HepG2 (cell line): ENCODE data around the gene TPI1. TPM values are rescaled to one million over a fixed set of nuclear protein-coding genes. Genes with fewer than 3 reads are reported as not detected.

Experiments
- ARNT ChIP-seq: fragments of 450-650 bp; IDR thresholded peaks from 2 replicates; pipeline ENCODE4 v1.6.1; 2017
- CENPT ChIP-seq: sonication (generic); formaldehyde crosslinking; IDR thresholded peaks from 2 replicates; pipeline ENCODE4 v1.8.0; 2022; ENCODE audit warnings: low read depth, mild to moderate bottlenecking, moderate library complexity, missing genetic modification reagents
- FOXK1 ChIP-seq: sonication (generic); formaldehyde crosslinking; IDR thresholded peaks from 2 replicates; pipeline ENCODE4 v1.4.0; 2020; ENCODE audit warnings: low read depth, missing genetic modification reagents, borderline replicate concordance
- GATAD2A ChIP-seq: IDR thresholded peaks from 2 replicates; pipeline ENCODE4 v1.6.1; 2016
- HNF4A ChIP-seq: sonication (generic); formaldehyde crosslinking; IDR thresholded peaks from 2 replicates; pipeline ENCODE4 v1.4.0; 2020; ENCODE audit warnings: missing genetic modification reagents
- KLF9 ChIP-seq: IDR thresholded peaks from 2 replicates; pipeline ENCODE4 v1.6.1; 2016; ENCODE audit warnings: low read depth
- RXRA ChIP-seq: sonication (generic); formaldehyde crosslinking; IDR thresholded peaks from 2 replicates; pipeline ENCODE4 v1.5.1; 2020; ENCODE audit warnings: missing genetic modification reagents
- ZNF225 ChIP-seq: sonication (generic); formaldehyde crosslinking; IDR thresholded peaks from 2 replicates; pipeline ENCODE4 v1.4.0; 2020; ENCODE audit warnings: mild to moderate bottlenecking, missing genetic modification reagents
- ZNF234 ChIP-seq: sonication (generic); formaldehyde crosslinking; conservative IDR thresholded peaks from 2 replicates; pipeline ENCODE4 v1.5.1; 2020; ENCODE audit warnings: mild to moderate bottlenecking, missing genetic modification reagents
- ZNF3 ChIP-seq: IDR thresholded peaks from 2 replicates; pipeline ENCODE4 v1.7.0; 2017; ENCODE audit warnings: inconsistent platforms
- polyA plus RNA-seq, 8 experiments: library from polyadenylated mRNA; depleted of rRNA in 3 of 8; stranded (reverse) in 7 of 8; unstranded in 1 of 8; fragments of >200 nt; fragmentation: Illumina TruSeq in 4 of 8; extraction: Trizol in 4 of 8; gene quantifications; 2 replicates each; pipeline versions ENCODE4 v1.2.1 to v1.2.3, GENCODE V29; 2011 to 2016; ENCODE audit warnings: low read depth in 4 of 8, missing spikeins in 1 of 8, mixed read lengths in 1 of 8; ENCODE audit not compliant: insufficient read depth in 1 of 8
- total RNA-seq, 5 experiments: library from RNA; depleted of rRNA; stranded (reverse); fragments of >200 nt; fragmentation: Illumina TruSeq; extraction: Trizol; gene quantifications; 2 replicates each; pipeline ENCODE4 v1.2.3, GENCODE V29; 2016; ENCODE audit warnings: low read depth in 1 of 5
- TF ChIP-seq, protein P1 (sequence below): sonication (generic); formaldehyde crosslinking; IDR thresholded peaks from 2 replicates; pipeline ENCODE4 v1.4.0; 2020; ENCODE audit warnings: missing genetic modification reagents
- TF ChIP-seq, protein P2 (sequence below): sonication (generic); formaldehyde crosslinking; IDR thresholded peaks from 2 replicates; pipeline ENCODE4 v1.4.0; 2020; ENCODE audit warnings: low read depth, missing genetic modification reagents
- TF ChIP-seq, protein P3 (sequence below): sonication (generic); formaldehyde crosslinking; IDR thresholded peaks from 2 replicates; pipeline ENCODE4 v1.4.0; 2020; ENCODE audit warnings: missing genetic modification reagents
- TF ChIP-seq, protein P4 (sequence below): sonication (generic); formaldehyde crosslinking; IDR thresholded peaks from 2 replicates; pipeline ENCODE4; 2020; ENCODE audit warnings: missing genetic modification reagents, mild to moderate bottlenecking, borderline replicate concordance

Gene TPI1
- total and polyA plus RNA-seq, 2 of the 13 experiments (the other 11 are each of a cell fraction or from before 2014, with no cell fraction given): 945 to 2,535 TPM

DNA sequence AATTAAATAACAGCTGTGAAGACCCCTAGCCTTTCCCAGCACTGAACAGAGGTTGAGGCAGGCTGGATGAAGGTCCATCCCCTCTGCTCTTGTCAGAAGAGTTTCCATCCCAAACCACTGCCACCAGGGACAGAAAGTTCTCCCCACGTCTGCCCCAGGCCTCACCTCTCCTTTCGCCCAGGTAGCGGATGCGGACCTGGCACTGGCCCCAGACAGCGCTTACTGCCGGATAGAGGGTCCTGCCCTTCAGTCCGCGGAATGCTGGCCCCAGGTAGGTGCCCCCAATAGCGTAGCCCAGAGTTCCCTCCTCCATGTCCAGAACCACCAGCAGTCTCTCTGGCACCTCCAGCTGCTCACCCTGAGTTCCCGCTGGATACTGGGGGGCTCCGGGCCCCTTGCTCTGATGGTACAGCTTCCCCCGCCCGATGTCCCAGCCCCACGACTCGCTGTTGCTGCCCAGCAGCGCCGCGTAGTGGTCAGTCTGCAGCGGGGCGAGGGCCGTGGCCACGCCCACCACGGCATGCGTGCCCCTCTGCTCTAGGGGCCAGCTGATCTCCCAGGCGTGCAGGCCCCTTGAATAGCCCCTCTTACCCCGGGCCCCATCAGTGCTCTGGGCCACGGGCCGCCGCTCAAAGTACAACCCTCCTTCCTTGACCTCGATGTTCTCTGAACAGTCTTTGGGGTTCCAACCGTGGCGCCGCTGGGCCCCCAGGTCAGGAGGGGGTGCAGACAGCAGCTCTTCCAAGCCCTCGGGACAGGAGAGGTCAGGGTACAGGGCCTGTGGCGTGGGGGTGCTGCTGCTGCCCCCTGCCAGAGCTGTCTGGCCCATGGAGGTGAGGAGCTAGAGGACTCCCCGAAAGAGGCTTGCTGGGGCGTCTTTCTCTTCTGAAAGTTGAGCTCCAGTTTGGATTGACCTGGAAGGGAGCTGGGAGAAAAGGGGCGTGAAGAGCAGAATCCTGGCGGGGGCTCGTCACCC is 5.0 kb downstream of the TPI1 start (continued):
- TF ChIP-seq CENPT (CRISPR knock-in tag) (no peak), HNF4A (CRISPR knock-in tag) (peak; percentile 48; the same call in 1 of the 2 replicates), ZNF3 (CRISPR knock-in tag) (no peak), RXRA (CRISPR knock-in tag) (peak; percentile 71; the same call in 1 of the 2 replicates), ZNF225 (0 out of 2 replicates have a peak, but pooled peaks have one; percentile 31), FOXK1 (peak; percentile 86; the same call in 1 of the 2 replicates), GATAD2A (CRISPR knock-in tag) (no peak; the same call in 1 of the 2 replicates), ARNT (no peak), ZNF234 (no peak), KLF9 (peak; percentile 99)
- TF ChIP-seq, protein P1, sequence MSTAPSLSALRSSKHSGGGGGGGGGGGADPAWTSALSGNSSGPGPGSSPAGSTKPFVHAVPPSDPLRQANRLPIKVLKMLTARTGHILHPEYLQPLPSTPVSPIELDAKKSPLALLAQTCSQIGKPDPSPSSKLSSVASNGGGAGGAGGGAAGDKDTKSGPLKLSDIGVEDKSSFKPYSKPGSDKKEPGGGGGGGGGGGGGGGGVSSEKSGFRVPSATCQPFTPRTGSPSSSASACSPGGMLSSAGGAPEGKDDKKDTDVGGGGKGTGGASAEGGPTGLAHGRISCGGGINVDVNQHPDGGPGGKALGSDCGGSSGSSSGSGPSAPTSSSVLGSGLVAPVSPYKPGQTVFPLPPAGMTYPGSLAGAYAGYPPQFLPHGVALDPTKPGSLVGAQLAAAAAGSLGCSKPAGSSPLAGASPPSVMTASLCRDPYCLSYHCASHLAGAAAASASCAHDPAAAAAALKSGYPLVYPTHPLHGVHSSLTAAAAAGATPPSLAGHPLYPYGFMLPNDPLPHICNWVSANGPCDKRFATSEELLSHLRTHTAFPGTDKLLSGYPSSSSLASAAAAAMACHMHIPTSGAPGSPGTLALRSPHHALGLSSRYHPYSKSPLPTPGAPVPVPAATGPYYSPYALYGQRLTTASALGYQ: peak; percentile 42; the same call in 1 of the 2 replicates
- TF ChIP-seq, protein P2, sequence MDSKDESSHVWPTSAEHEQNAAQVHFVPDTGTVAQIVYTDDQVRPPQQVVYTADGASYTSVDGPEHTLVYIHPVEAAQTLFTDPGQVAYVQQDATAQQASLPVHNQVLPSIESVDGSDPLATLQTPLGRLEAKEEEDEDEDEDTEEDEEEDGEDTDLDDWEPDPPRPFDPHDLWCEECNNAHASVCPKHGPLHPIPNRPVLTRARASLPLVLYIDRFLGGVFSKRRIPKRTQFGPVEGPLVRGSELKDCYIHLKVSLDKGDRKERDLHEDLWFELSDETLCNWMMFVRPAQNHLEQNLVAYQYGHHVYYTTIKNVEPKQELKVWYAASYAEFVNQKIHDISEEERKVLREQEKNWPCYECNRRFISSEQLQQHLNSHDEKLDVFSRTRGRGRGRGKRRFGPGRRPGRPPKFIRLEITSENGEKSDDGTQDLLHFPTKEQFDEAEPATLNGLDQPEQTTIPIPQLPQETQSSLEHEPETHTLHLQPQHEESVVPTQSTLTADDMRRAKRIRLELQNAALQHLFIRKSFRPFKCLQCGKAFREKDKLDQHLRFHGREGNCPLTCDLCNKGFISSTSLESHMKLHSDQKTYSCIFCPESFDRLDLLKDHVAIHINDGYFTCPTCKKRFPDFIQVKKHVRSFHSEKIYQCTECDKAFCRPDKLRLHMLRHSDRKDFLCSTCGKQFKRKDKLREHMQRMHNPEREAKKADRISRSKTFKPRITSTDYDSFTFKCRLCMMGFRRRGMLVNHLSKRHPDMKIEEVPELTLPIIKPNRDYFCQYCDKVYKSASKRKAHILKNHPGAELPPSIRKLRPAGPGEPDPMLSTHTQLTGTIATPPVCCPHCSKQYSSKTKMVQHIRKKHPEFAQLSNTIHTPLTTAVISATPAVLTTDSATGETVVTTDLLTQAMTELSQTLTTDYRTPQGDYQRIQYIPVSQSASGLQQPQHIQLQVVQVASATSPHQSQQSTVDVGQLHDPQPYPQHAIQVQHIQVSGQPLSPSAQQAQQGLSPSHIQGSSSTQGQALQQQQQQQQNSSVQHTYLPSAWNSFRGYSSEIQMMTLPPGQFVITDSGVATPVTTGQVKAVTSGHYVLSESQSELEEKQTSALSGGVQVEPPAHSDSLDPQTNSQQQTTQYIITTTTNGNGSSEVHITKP (CRISPR knock-in tag): no peak
- TF ChIP-seq, protein P3, sequence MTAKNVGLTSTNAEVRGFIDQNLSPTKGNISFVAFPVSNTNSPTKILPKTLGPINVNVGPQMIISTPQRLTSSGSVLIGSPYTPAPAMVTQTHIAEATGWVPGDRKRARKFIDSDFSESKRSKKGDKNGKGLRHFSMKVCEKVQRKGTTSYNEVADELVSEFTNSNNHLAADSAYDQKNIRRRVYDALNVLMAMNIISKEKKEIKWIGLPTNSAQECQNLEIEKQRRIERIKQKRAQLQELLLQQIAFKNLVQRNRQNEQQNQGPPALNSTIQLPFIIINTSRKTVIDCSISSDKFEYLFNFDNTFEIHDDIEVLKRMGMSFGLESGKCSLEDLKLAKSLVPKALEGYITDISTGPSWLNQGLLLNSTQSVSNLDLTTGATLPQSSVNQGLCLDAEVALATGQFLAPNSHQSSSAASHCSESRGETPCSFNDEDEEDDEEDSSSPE (CRISPR knock-in tag): peak; percentile 39; the same call in 1 of the 2 replicates
- TF ChIP-seq, protein P4, sequence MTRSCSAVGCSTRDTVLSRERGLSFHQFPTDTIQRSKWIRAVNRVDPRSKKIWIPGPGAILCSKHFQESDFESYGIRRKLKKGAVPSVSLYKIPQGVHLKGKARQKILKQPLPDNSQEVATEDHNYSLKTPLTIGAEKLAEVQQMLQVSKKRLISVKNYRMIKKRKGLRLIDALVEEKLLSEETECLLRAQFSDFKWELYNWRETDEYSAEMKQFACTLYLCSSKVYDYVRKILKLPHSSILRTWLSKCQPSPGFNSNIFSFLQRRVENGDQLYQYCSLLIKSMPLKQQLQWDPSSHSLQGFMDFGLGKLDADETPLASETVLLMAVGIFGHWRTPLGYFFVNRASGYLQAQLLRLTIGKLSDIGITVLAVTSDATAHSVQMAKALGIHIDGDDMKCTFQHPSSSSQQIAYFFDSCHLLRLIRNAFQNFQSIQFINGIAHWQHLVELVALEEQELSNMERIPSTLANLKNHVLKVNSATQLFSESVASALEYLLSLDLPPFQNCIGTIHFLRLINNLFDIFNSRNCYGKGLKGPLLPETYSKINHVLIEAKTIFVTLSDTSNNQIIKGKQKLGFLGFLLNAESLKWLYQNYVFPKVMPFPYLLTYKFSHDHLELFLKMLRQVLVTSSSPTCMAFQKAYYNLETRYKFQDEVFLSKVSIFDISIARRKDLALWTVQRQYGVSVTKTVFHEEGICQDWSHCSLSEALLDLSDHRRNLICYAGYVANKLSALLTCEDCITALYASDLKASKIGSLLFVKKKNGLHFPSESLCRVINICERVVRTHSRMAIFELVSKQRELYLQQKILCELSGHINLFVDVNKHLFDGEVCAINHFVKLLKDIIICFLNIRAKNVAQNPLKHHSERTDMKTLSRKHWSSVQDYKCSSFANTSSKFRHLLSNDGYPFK (CRISPR knock-in tag): peak; percentile 20; the same call in 1 of the 2 replicates
